Measurements from ENCODE around the gene DDRGK1. TPM values are rescaled to one million over a fixed set of nuclear protein-coding genes. Genes with fewer than 3 reads are reported as not detected.
A peak's percentile ranks its signal among the peaks of the same experiment; 100 is the strongest.
"Not testable (repeated sequence)": the region's sequence is repeated elsewhere in the genome, so short reads cannot be mapped to it uniquely, and the experiment has no call there.

DDRGK1 gene
- total RNA-seq, 1 experiment from 2014 or later = 72.0 TPM

DNA sequence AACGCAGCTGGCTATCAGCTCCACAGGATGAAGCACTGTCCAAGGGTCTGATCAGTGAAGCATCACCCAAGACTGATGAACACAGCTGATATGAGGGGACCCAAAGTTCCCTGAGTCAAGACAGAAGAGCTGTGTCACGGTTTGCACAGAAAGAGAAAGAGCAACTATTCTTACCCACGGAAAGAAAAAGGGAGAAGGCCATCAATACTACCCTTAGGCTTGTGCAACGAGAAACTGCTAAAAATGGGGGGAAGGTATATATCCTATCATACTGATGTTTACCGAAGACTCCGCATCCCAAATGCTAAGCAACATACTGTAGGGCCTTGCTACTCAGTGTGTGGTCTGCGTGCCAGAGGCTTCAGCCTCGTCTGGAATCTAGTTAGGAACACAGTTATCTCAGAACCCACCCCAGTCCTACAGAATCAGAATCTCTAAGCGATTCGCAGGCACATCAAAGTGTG lies 45.5 kb downstream of the DDRGK1 start:
- H3K36me3 ChIP-seq (ENCODE audit: insufficient read depth, low read length, poor library complexity, severe bottlenecking) = peaks cover 4% of the 10 kb centered on the region
- H3K4me1 ChIP-seq (ENCODE audit: insufficient read depth, low read length, poor library complexity, severe bottlenecking) = no peaks in the 10 kb centered on the region
- no peaks in the 10 kb centered on the region for H3K9me3 ChIP-seq (ENCODE audit: low read depth, low read length, poor library complexity, severe bottlenecking)
- intact Hi-C loops (cut with micrococcal nuclease; ENCODE audit: unreplicated experiment) = no loop called here
- peak; percentile 26 for DNase-seq (ENCODE audit: low spot score)
- ChIA-PET POLR2A (ENCODE audit: low non-redundant PET) (no interaction called here), CTCF (no interaction called here)
- TF ChIP-seq EZH2 (IDR thresholded peaks at IDR 0.05; ENCODE audit: borderline replicate concordance, low read depth, low read length, poor library complexity, severe bottlenecking) = no peak
- TF ChIP-seq, protein P1, sequence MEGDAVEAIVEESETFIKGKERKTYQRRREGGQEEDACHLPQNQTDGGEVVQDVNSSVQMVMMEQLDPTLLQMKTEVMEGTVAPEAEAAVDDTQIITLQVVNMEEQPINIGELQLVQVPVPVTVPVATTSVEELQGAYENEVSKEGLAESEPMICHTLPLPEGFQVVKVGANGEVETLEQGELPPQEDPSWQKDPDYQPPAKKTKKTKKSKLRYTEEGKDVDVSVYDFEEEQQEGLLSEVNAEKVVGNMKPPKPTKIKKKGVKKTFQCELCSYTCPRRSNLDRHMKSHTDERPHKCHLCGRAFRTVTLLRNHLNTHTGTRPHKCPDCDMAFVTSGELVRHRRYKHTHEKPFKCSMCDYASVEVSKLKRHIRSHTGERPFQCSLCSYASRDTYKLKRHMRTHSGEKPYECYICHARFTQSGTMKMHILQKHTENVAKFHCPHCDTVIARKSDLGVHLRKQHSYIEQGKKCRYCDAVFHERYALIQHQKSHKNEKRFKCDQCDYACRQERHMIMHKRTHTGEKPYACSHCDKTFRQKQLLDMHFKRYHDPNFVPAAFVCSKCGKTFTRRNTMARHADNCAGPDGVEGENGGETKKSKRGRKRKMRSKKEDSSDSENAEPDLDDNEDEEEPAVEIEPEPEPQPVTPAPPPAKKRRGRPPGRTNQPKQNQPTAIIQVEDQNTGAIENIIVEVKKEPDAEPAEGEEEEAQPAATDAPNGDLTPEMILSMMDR (conservative IDR thresholded peaks at IDR 0.05; ENCODE audit: low read depth, low read length) = no peak
- H3K27ac ChIP-seq (ENCODE audit: low read depth, low read length, poor library complexity, severe bottlenecking) = peak overlapping the region; percentile 85
- H3K27me3 ChIP-seq (replicated peaks; ENCODE audit: insufficient read depth, low read depth, low read length, poor library complexity) = no peaks in the 10 kb centered on the region
- no TSS peak for BruUV-seq (replicated peaks)
- peak overlapping the region; percentile 84 for H3K4me3 ChIP-seq (ENCODE audit: low read depth, low read length, poor library complexity, severe bottlenecking)

DNA sequence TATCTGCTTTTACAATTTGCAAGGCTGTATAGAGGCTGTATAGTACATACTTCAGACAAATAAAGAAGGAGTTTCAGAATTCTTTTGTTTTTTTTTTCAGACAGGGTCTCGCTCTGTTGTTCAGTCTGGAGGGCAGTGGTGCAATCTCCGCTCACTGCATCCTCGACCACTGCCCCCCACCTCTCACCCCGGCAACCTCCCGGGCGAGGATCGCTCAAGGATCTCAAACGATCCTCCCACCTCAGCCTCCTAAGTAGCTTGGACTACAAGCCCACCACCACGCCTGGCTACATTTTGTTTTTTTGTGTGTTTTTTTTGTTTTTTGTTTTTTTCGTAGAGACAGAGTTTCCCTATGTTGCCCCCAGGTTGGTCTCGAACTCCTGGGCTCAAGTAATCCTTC lies 46.7 kb downstream of the DDRGK1 start:
- H3K27me3 ChIP-seq (replicated peaks; ENCODE audit: insufficient read depth, low read depth, low read length, poor library complexity) = no peaks in the 10 kb centered on the region
- DNase-seq (ENCODE audit: low spot score) = no peak
- TF ChIP-seq EZH2 (IDR thresholded peaks at IDR 0.05; ENCODE audit: borderline replicate concordance, low read depth, low read length, poor library complexity, severe bottlenecking) = no peak
- TF ChIP-seq, protein P1 (conservative IDR thresholded peaks at IDR 0.05; ENCODE audit: low read depth, low read length) = no peak
- H3K9me3 ChIP-seq (ENCODE audit: low read depth, low read length, poor library complexity, severe bottlenecking) = no peaks in the 10 kb centered on the region
- H3K4me3 ChIP-seq (ENCODE audit: low read depth, low read length, poor library complexity, severe bottlenecking) = no peak overlapping the region
- H3K27ac ChIP-seq (ENCODE audit: low read depth, low read length, poor library complexity, severe bottlenecking) = no peak overlapping the region
- BruUV-seq (replicated peaks) = no TSS peak
- intact Hi-C loops (cut with micrococcal nuclease; ENCODE audit: unreplicated experiment) = no loop called here
- ChIA-PET CTCF (no interaction called here), POLR2A (ENCODE audit: low non-redundant PET) (no interaction called here)
- peaks cover 4% of the 10 kb centered on the region for H3K36me3 ChIP-seq (ENCODE audit: insufficient read depth, low read length, poor library complexity, severe bottlenecking)
- no peaks in the 10 kb centered on the region for H3K4me1 ChIP-seq (ENCODE audit: insufficient read depth, low read length, poor library complexity, severe bottlenecking)

DNA sequence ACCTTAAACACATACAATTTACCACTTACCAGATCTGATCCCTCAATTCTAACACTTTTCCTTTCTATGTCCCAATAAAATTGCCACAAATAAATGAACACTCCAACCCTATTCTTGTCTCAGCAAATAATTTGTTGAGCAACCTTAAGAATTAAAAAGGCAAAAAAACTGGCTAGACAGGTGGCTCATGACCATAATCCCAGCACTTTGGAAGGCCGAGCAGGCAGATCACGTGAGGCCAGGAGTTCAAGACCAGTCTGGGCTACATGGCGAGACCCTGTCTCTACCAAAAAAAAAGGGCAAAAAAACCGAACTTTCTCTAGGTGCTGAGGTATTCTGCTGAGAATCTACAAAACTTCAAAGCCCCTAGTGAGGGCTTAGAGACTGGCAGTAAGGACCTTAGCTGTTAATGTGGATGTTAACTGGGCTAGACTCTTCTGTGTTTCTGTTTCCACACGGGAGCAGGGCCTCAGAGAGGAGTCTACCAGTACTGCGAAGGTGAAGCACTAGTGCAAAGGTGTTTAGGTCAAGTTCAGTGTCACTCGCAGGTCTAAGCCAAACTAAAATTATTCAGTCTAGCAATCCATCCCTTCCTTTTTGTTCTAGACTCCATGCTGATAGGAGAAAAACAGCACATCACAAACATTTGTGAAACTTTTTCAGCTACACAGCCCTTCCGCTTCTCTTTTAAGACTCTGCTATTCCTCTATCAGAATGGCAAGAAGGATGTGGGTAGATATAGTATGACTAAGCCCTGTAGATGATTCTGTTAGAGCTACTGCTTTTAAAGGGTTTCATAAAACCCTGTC lies 47.5 kb downstream of the DDRGK1 start:
- DNase-seq (ENCODE audit: low spot score) = no peak
- H3K9me3 ChIP-seq (ENCODE audit: low read depth, low read length, poor library complexity, severe bottlenecking) = no peaks in the 10 kb centered on the region
- H3K36me3 ChIP-seq (ENCODE audit: insufficient read depth, low read length, poor library complexity, severe bottlenecking) = peaks cover 4% of the 10 kb centered on the region
- no TSS peak for BruUV-seq (replicated peaks)
- ChIA-PET POLR2A (ENCODE audit: low non-redundant PET) (interaction anchor here (0.6 kb wide), 1 partner anchor 38 kb away, joined by 3 read pairs; no protein-coding TSS in a partner anchor), CTCF (no interaction called here)
- H3K4me1 ChIP-seq (ENCODE audit: insufficient read depth, low read length, poor library complexity, severe bottlenecking) = no peaks in the 10 kb centered on the region
- H3K27me3 ChIP-seq (replicated peaks; ENCODE audit: insufficient read depth, low read depth, low read length, poor library complexity) = no peaks in the 10 kb centered on the region
- TF ChIP-seq, protein P1 (conservative IDR thresholded peaks at IDR 0.05; ENCODE audit: low read depth, low read length) = no peak
- no peak for TF ChIP-seq EZH2 (IDR thresholded peaks at IDR 0.05; ENCODE audit: borderline replicate concordance, low read depth, low read length, poor library complexity, severe bottlenecking)
- no peak overlapping the region for H3K4me3 ChIP-seq (ENCODE audit: low read depth, low read length, poor library complexity, severe bottlenecking)
- H3K27ac ChIP-seq (ENCODE audit: low read depth, low read length, poor library complexity, severe bottlenecking) = no peak overlapping the region
- intact Hi-C loops (cut with micrococcal nuclease; ENCODE audit: unreplicated experiment) = no loop called here

DNA sequence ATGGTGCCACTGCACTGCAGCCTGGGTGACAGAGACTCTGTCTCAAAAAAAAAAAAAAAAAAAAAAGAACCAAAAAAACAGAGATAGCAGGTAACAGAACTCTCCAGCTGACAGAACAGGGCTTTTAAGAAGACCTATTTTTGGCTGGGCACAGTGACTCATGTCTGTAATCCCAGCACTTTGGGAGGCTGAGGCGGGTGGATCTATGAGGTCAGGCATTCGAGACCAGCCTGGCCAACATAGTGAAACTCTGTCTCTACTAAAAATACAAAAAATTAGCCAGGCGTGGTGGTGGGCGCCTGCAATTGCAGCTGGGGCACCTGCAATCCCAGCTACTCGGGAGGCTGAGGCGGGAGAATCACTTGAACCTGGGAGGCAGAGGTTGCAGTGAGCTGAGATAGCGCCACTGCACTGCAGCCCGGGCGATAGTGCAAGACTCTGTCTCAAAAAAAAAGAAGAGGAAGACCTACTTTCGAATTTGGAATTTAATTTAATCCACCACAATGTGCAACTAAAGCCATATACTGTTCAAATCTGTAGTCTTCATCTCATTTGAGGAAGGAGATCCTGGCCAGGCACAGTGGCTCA lies 52.3 kb downstream of the DDRGK1 start:
- H3K4me3 ChIP-seq (ENCODE audit: low read depth, low read length, poor library complexity, severe bottlenecking); POLR2A ChIA-PET (ENCODE audit: low non-redundant PET); DNase-seq (ENCODE audit: low spot score); H3K27me3 ChIP-seq (replicated peaks; ENCODE audit: insufficient read depth, low read depth, low read length, poor library complexity); H3K9me3 ChIP-seq (ENCODE audit: low read depth, low read length, poor library complexity, severe bottlenecking); BruUV-seq (replicated peaks); CTCF ChIA-PET; H3K4me1 ChIP-seq (ENCODE audit: insufficient read depth, low read length, poor library complexity, severe bottlenecking); intact Hi-C loops (cut with micrococcal nuclease; ENCODE audit: unreplicated experiment); H3K27ac ChIP-seq (ENCODE audit: low read depth, low read length, poor library complexity, severe bottlenecking): not testable (repeated sequence)
- H3K36me3 ChIP-seq (ENCODE audit: insufficient read depth, low read length, poor library complexity, severe bottlenecking) = peaks cover 27% of the 10 kb centered on the region
